NCI-H526 (cell line): ENCODE measurements around the gene NAA20.
A peak's percentile ranks its signal among the peaks of the same experiment; 100 is the strongest.
"Not testable (repeated sequence)": the region's sequence is repeated elsewhere in the genome, so short reads cannot be mapped to it uniquely, and the experiment has no call there.

Experiments used
- DNase-seq, 2 experiments: peaks; one replicate each; lab custom pipeline; 2025; lab: John Stamatoyannopoulos, UW

The NAA20 gene

GRCh38 chr20:19991854-19992253 lies 25.3 kb upstream of the NAA20 start:
- no peak for DNase-seq

- no peak for DNase-seq
Measured at GRCh38 chr20:19992996-19993908, 23.9 kb upstream of the NAA20 start.

DNA sequence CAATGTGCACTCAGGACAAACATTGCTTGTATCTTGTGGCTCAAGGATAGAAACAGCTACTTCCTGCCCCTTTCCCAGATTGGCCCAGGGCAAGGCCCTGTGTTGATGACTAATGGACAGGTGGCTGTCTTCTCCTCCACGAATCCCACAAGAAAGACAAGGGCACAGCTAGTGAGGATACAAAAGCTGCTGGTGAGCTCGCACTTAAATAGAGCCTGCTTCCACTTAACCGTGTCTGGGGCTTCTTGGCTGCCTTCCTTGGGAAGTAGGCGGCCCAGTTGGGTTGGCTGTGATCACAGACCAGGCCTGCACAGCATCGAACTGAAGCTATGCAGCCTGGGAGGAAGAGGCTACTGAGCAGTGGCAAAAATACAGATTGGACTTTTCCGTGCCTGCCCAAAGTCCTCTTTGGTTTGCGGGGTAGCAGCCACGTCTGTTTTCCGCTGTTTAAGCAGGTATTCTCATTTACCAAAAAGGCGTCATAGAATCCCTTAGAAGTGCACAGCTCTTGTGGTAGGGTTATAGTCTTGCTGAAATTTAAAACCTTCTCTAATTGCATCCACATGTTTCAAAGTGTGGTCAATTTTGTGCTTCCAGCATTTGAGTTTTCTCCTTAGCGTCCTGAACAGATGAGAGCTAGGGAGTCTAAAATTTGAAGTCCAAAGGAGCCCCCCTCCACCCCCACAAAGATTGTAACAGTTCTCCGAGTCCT lies 23.0 kb upstream of the NAA20 start:
- DNase-seq, result no peak

DNA sequence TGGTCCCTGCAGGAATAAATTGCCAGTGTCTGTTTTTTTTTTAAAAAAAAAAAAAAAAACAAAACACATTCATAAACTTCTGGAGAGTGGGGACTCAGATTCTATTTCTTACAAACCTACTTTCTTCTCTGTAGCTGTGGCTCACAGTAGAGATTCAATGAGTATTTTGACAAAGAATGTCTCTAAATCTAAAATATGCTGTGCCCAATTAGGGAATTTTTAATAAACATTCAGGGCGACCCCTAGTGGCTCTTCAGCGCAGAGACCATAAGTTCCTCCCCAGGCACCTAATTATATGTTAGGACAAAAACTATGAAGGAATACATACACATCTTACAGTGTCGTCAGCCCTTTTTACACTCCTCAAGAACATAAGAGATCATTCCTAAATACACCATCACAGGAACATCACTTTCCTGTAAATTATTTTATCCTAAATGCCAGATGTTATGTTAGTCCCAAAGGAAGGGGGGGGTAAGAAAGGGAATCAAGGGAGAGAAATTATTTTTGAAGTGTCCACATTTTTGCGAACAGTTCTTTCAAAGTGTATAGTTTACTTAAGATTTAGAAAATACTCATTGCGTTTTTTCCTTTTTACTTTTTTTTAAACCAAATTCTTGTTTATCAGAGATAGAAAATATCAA lies 21.8 kb upstream of the NAA20 start:
- DNase-seq, result peak; percentile 16 to 77

GRCh38 chr20:19996222-19996621 lies 20.9 kb upstream of the NAA20 start:
- DNase-seq, result no peak

GRCh38 chr20:19996917-19997316 lies 20.2 kb upstream of the NAA20 start:
- no peak for DNase-seq

GRCh38 chr20:19998990-19999705 lies 18.0 kb upstream of the NAA20 start:
- DNase-seq, result no peak

DNA sequence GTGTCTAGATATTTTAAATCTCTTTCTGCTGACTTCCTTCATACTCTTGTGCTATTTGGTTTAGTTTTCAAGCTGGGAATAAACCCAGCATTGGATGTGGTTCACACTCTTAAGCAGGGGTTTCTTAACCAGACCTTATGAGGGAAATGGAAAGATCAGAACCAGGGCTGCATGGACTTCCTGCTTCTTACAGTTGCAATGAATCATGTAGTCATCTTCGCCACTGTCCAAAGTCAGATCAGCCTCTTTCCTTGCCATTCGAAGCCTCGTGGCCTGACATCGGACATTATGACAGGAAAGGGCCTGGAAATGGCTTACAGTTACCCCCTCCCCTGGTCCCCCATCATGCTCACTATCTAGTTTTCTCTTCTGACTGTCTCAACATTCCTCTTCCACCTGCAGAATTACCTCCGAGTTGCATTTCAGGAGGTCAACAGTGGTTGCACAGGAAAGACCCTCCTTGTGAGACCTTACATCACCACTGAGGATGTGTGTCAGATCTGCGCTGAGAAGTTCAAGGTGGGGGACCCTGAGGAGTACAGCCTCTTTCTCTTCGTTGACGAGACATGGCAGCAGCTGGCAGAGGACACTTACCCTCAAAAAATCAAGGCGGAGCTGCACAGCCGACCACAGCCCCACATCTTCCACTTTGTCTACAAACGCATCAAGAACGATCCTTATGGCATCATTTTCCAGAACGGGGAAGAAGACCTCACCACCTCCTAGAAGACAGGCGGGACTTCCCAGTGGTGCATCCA lies 16.8 kb upstream of the NAA20 start:
- DNase-seq, result no peak

GRCh38 chr20:20002101-20002998 lies 14.8 kb upstream of the NAA20 start:
- no peak for DNase-seq

DNA sequence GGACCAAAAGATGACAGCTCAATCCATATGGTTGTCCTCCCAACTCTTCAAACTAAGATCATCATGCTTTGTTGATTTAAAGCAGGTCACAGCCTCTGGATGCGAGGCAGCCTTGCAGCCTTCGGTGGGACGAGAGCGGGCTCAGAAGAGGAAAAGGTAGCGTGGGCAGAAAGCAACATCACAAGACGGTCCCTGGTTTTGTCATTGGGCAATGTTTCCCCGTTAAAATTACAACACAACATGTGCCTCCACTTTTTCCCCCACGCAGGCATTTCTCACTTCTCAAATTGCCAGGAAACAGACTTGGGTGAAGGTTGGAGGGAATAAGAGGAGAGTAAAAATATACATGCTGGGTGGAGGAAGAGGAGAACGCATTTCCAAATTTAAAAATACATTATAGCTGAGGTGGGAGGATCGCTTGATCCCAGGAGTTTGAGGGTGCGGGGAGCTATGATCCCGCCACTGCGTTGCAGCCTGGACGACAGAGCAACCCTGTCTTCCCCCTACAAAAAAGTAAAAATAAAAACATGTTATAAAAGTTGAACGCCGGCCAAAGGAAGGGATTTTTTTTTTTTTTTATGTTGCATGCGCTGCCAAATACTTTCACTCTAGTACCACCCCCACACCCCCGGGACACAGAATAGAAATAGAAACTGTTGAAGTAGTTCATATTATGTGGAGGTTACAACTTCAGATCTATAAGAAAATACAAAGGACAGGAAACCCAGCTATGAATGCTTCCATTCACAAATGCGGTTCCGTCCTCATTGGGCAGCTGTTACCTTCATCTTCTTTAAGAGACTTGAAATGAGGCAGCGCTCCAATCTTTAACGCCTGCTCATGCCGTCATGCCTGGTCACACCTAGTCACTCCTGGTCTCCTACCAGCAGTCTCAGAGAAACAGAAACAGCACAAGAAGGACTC lies 13.9 kb upstream of the NAA20 start:
- DNase-seq, result no peak

GRCh38 chr20:20003955-20004322 lies 13.2 kb upstream of the NAA20 start:
- not testable (repeated sequence) for DNase-seq

DNA sequence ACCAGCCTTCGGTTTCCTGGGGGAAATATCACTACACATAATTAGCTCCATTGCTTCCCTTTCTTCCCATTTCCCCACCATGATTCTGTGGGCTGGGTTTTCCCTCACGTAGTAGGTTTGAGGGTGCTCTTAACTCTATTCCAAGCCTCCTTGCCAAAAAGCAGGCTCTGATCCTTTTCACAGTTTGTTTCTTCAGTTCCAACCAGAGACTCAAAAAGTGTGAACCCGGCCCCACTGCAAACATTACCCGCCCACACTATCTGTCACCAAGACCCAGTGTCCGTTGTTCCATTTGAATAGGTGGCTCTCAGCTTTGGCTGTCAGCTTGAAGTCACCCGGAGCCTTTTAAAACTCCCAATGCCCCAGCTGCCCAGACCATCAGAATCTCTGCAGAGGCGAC lies 11.8 kb upstream of the NAA20 start:
- no peak for DNase-seq

DNA sequence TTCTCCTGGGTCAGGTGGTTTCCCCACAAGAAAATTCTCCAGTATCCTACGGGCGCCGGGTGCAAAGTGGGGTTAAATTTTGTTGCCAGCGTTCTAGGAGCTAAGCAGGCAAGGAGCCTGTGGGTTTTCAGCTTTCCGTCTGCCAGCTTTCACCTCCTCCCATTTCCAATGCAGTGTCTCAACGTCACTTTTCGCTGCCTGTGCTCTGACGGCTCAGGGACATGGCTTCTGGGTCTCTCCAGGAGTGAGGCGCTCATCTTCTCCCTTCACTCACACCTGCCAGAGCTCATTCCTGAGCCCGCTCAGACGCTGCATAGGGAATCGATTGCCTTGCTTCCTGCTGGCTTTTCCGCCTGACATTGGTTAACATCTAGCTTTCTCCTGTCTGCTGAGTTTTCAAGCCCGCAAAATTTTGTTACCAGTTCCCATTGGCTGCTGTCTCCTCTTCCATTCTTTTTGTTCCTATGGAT lies 7.3 kb upstream of the NAA20 start:
- DNase-seq, result no peak

DNA sequence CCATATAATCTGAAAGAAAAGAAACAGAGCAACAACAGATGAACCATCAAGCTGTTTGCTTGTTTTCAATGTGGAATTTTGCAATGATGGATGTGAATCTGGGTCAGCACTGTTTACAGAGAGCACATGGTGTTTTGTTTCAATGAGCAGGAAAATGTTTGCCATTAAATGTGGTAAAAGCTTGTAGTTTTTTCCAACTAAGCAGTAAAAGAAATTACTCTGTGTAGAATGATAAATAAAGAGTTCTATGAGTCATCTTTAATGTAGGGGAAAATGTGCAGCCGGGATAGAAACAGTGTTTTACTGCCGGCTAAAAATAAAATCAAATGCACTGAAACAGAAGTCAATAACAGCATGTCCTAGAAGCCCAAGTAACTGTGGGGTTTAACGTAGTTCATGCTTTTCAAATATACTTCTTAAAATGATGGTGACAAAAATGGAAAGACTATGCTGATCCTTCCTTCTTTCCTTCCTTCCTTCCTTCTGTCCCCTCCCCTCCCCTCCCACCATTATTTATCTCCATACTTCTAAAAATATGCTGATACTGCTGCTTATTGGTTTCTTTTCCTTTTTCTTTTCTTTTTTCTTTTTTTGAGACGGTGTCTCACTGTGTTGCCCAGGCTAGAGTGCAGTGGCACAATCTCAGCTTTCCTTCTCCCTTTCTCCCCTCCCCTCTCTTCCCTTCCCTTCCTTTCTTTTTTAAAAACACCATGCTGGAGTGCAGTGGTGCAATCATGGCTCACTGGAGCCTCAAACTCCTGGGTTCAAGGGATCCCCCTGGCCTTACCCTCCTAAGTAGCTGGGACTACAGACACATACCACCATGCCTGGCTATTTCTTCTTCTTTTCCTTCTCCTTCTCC lies 6.3 kb upstream of the NAA20 start:
- no peak for DNase-seq

- DNase-seq, result no peak
Measured at GRCh38 chr20:20012541-20012940, 4.6 kb upstream of the NAA20 start.

DNA sequence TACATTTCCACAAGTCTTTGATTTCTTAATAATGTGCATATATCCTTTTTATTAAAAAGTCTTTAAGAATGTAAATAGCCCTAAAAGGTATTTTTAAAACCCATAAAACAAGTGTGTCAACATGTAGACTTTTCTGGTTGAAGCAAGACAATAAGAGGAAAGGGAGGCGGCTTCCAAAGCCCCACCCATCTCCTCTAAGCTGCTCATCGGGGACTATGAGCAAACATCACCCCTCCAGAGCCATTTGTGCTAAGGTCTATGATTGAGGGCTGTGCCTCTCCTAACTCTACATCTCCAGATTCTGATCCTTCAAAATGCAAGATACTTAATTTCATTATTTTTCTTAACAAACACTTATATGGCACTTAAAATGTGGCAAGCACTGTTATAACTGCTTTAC lies 2.5 kb upstream of the NAA20 start:
- DNase-seq, result peak in 1 of 2 experiments; percentile 13

DNA sequence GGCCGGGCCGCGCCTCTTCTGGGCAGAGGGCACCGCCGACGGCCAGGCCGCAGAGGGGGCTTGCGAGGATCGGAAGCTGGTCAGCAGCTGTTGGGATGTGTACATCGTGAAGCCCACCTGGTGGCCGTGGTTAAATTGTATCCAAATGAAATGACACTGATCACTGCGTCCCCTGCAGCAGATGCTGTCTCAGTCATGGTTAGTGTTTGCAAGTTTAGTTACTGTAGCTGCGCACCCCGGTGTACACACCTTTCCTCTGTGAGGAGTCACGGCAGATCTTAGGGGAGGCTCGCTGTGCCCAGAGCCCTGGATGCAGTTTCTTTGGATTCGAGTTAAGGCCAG lies 653 bp downstream of the NAA20 start:
- peak in 1 of 2 experiments; percentile 52 for DNase-seq

DNA sequence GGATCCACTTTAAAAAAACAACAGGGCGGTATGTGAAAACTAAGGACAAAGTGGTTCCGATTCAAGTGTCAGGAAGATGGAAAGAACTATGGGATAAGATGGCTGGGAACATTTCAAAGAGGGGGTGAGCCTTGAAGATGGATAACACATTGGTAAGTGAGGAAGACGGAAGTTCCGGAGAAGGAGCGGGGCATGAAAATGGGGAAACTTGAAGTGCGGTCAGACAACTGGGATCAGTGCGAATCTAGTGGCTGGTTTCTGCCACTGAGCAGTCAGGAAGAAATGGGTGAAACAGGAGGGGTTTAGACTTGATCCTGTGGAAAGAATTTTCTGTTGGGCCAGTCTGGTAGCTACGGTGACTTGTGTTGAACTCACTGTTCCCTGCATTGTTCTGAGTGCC lies 1.2 kb downstream of the NAA20 start:
- no peak for DNase-seq
